A204.1 (cell line): ENCODE measurements around the gene TXLNG.
A peak's percentile ranks its signal among the peaks of the same experiment; 100 is the strongest.
"Not testable (repeated sequence)": the region's sequence is repeated elsewhere in the genome, so short reads cannot be mapped to it uniquely, and the experiment has no call there.

Experiments
- FAIRE-seq: peaks from 2 replicates; lab custom pipeline; 2012; peaks lifted over from hg19 to GRCh38; lab: Jason Lieb, UNC

TXLNG gene

DNA sequence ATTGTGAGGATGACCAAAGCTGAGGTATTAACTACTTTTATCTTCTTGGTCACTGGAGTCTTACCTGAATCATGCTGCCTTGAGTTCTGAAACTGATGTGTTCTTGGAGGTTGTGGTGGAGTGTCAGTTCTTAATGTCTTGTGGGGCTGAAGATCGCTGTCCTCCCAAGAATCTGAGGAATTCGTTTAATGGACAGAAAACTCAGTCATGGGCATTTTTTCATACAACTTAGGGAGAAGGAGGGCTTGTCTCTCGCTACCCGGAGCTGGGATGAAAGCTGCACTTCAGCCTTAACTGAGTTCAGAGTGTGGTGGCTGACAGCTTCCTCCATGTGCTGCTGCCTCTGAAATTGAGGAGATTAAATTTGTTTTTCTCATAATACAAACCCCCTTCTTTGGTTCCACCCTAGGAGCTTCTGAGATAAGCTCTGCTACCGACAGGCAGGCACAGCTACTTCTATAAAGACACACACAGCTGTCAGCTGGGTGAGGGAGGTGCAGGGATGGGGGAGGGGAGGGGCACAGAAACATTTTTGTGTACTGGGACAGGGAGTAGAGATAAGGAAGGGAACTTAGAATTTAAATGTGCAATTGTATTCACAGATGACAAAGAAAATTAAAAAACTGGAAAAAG lies 53.1 kb downstream of the TXLNG start:
- FAIRE-seq: no peak

DNA sequence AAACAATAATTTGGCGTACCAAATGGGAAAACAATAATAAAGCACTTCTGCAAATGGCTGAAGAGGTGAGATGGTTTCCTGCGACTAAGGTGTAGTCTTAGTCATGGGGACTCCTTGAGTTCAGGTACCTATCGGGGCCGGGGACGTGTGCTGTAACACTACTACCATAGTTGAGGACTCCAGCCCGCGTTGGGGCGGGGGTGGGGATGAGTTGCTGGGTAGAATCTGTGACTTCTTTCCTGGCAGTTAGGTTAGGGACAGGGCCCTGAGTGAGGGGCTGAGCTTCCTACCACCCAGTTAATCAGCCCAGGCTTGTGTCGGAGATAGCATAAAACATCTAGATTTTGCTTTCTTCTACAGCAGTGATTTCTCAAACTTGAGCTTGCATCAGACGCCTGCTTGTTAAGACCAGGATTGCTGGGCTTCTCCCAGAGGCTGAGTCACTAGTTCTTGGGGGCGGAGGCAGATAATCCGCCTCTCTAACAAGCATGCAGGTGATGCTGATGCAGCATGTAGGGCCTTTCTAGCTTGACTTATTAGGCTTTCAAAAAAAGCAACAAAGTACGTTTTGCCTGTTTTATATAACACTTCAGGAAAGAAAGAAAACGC lies 53.7 kb downstream of the TXLNG start:
- FAIRE-seq: no peak

DNA sequence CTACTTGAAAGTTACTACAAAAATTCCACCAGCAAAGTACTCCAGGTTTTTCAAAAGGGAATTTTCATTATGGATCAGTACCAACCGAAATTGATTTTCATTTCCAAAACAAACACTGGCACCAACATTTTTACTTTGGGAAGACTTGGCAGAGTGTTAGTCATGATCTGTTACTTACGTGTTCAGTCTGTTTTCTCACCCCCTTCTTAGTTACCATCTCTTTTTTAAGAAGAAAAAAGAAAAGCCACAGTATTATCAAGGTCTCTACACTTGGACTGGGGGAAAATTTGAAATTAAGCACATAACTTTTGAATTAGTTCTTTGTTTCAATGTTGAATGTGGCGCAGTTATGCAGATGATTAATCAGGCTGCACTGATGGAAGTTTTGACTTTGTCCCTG lies 56.4 kb downstream of the TXLNG start:
- no peak for FAIRE-seq

DNA sequence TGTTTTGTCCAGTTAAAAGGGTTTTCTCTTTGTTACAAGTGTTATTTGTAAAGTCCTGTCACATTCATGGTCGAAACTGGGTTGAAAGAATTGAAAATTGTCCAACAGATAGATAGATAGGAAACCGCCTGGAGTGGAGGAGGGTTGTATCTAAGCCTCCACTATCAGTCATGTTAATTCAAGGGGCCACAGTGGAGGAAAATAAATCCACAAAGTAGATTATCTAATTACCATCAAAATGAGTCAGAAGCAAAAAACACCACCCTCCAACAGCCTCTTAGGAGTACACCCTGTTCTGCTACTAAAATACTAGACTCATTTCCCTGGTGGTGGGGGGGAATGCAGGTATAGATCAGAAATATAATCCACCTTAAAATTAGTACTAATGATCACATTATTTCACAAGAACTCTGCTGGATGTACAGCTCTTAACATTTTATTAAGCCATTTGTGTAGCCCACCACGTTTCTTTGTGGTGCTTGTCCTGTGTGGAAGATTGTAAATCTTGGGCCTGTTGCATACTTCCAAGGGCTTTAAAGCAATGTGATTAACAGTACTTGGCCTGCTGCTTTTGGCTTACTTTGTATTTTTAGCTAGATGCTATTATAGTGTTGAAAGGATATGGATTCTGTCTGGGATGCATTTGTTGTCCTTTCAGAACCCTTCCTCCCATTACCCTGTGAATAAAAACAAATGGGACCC lies 57.1 kb downstream of the TXLNG start:
- no peak for FAIRE-seq

DNA sequence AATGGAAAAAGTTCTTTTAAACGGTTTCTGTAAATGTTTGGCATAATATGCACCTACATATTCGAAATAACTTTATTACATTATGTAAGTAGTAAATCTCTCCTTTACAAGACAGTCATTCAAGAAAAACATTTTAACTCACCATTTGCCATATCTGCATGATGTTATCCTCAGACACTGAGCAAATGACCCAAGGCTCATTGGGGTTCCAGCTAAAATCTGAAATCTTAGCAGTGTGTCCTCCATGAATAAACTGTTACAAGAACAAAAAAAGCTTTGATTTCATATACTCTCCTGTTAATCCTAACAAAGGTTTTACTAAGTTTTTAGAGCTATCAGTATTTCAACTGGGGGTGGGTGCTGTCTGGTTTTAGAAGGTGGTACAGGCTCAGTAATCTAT lies 59.4 kb downstream of the TXLNG start:
- no peak for FAIRE-seq

DNA sequence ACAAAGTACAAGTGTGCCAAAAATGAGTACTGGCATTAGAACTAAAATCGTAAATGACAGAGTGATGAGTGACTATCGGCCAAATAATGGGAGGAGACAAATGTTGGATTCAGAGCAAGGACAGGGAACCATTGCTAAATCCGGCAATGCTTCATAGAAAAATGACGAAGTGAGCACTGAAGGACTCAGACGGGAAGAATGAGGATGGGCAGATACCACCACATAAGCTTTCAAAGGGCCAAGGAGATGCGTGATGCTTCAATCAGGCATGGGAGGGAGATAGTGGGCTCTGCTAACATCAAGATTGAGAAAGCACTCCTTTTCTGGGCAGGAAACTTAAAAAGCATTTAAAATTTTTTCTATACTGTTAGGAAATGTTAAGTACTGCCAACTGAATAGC lies 62.3 kb downstream of the TXLNG start:
- FAIRE-seq: no peak

DNA sequence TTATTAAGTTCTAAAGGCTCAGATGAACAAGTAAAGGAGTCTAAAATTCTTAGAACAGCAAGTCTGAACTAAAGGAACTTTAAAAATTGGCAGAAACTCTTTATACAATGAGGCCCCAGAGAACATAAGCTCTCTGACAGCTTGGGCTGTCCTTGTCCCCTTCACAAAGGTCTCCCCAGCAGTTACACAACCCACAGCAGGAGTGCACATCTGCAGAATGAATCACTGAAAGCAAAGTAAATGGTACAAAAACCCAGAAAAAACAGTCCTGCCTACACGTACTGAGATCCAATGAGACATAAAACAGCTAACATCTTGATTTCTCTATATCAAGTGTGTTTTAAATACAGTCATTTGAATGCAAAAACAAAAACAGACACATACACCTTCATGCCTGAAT lies 65.2 kb downstream of the TXLNG start:
- no peak for FAIRE-seq

DNA sequence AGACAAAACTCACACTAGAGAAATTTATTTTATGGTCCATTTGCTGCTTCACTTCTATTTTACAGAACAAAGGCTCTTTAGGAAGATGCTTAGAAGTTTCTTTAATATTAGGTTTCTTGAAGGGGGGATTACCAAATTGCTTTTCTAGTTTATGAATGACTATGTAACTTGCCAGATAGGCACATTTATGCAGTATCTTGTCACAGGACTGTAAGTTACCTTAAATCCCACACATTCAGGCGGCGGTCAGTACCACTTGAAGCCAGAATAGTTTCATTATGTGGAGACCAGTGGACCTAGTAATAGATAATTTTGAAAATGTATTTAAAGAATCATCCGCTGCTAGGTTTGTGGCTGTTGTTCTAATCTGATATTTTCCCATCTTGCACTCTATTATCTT lies 65.6 kb downstream of the TXLNG start:
- no peak for FAIRE-seq

DNA sequence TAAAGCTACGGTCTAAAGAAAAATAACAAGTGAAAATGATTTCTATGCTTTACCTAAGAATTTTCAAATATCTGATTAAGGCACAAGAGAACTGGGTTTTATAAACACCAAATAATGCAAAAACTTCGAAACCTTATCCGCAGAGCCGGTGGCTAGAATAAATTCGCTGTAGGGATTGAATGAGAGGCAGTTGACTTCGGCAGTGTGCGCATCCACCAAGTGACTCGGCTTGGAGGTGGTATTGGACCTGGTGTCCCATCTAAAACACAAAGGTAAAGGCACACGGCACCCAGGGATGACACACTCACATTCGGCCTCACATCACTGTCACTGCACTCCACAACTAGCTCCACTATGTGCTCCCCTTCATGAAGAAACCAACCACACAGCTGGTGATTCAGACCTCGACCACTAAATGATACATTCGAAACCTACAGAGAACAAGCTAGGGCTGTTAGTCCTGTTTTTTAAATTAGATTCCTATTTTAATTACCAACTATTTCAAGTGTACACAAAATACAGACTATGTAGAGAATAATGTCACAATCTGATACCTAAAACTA lies 66.4 kb downstream of the TXLNG start:
- FAIRE-seq: no peak

DNA sequence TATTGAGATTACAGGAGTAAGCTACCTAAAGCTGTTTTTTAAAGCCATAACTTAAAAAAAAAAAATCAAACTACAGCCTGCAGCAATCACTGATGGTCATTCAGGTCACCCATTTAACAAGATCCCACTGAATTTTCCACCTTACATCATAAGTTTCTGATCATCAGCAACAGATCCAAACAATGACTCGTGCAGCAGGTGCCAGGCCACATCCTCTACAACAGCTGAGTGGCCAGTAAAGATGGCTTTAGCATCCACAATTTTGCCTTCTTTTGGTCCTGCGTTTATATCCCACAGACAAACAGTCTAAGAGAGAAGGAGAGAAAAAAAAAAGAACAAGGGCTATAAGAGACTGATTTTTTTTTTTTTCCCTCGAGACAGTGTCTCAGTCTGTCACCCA lies 67.3 kb downstream of the TXLNG start:
- no peak for FAIRE-seq

DNA sequence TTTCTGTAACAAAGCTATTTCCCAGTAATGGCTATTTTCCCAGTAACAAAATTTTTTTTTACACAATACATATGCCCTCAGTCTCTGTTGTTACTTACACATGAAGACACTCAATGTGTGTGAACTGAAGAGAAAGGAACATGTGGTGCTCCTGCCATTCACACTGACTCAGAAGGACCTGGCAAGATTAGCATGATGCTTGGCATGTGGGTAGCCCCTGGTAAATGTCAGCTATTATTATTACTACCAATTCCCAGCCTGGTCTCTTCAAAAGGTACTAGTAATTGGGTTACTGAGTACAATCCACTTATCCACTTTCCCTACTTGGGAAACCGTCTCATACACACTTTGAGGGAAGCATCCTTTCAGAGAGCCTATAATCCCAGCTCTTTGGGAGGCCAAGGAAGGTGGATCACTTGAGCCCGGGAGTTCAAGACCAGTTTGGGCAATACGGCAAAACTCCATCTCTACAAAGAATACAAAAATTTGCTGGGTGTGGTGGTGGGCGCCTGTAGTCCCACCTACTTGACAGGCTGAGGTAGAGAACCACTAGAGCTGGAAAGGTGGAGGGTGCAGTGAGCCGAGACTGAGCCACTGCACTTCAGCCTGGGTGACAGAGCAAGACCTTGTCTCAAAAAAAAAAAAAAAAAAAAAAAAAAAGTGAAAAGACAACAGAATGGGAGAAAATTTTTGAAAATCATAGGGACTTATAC lies 69.3 kb downstream of the TXLNG start:
- no peak for FAIRE-seq

DNA sequence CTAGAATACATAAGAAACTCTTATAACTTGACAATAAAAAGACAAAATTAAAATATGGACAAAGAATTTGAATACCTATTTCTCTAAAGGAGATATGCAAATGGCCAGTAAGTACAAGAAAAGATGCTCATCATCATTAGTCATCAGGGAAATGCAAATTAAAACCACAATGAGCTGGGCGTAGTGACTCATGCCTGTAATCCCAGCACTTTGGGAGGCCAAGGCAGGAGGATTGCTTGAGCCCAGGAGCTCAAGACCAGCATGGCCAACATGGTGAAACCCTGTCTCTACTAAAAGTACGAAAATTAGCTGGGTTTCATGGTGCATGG lies 69.8 kb downstream of the TXLNG start:
- not testable (repeated sequence) for FAIRE-seq

DNA sequence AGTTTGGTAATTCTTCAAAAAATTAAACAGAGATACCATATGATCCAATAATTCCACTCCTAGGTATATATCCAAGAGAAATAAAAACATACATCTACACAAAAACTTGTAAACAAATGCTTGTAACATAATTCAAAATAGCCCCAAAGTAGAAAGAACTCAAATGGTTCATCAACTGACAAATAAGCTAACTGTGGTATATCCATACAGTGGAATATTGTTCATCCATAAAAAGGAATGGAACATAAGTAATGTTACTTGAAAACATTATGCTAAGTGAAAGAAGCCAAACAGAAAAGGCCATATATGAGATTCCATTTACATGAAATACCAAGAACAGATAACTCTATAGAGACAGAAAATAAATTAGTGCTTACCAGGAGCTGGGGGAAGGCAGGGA lies 70.5 kb downstream of the TXLNG start:
- FAIRE-seq: no peak

DNA sequence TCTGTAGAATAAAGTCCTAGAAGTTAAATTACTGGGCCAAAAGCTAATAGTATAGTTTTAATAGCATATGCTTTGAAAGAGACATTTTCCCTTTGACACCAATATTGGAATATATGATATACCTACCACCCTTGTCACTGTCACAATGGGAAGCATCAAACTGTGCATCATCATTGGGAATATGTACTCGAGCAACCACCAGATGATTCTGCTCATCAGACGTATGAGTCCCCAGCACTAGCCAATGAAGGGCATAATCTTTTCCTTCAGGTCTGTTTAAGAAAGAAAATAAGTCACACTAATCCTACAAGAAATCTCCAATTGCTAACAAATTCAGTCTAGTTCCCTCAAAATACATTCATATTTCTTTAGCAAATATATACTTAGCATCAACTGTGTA lies 76.6 kb downstream of the TXLNG start:
- FAIRE-seq: no peak

DNA sequence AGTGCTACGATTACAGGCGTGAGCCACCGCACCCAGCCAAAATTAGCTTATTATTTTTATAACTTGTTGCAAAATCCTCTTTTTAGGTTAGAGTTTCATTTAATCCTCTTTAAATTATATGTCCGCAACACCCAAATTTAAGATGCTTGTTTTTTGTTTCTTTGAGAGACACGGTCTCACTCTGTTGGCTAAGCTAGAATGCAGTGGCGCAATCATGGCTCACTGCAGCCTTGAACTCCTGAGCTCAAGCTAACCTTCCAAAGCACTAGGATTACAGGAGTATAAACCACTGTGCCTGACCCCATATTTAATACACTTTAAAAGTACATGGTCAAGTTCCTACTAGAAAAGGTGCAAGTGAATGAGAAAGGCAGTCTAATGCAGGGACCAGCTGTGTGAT lies 81.7 kb downstream of the TXLNG start:
- FAIRE-seq: no peak

DNA sequence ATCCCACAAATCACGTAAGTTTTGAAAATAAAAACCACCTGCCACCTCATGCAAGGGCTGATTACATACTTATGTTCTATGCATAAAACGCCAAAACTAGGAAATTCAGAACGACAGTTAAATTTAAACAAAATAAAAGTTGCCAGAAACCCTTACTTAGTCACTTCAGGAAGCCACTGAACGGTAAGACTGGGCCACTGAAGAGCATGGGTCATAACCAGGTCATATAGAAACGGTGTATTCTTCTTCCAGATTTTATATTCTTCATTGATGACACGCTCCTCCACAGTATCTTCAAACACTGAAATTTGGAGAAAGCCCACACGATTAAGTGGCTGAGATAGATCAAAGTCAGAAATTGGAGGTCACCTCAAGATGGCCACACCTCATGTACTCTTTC lies 82.7 kb downstream of the TXLNG start:
- no peak for FAIRE-seq

DNA sequence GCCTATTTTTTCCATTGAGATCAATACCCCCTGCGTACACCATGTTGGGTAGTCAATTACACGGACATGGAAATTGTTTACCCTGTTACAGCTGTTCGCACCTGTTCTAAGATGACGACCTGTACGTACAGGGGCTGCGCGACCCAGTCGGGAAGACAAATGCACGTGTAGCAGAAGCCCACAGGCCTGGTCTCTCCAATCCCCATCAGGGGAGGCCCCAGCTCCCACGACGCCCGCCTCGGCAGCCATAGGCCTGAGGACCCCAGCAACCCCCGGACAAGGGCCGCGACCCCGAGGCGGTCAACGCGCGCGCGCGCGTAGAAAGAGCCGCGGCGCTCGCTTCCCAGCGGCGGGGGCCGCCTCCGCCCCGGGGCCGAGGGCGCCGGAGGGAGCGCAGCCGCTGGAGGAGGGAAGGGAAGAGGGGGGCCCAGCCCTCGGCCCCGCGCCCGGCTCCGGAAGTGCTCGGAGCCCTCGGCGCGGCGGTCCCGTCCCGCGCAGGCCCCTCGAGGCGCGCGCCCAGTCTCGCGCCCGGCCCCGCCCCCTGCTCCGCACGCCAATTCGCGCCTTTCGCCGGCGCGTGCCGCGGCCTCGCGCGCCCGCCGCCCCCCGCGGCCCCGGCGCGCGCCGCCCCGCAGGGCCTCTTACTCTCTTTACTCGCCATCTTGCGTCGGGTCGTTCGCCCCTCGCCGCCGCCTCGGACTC lies 83.3 kb downstream of the TXLNG start:
- FAIRE-seq: no peak

DNA sequence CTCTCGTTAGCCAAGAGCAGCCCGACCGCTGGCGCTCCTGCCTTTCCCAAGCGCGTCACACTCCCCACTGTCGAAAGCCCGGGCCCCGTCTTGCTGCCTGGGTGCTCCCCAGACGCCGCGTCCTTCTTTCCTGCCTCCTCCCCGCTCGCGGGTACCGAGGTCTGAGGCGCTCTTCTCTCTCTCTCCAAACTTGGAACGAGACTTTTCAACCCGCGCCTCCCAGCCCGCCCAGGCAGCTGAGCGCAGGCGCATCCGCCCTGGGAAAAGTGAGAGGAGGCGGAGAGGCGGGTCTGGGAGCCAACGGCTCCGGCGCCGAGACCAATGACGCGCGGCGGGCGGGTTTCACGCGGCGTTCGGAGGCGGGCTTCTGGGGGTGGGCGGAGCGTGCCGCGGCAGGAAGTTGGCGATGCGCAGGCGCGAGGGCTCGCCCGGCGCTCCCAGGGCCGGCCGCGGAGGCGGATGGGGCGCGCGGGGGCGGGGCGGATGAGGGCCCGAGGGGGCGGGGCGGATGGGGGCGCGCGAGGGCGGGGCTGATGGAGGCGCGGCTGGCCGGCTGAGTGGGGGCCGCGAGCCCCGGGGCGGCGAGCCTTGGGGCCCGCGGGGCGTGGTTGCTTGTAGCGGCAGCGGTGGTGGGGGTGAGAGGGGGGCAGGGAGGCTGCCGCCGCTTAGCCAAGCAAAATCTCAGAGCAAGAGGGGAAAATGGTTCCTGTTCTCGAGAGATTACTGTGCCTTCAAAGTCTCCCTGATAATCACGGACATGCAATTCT lies 84.0 kb downstream of the TXLNG start, which contains the start of gene RBBP7:
RBBP7 (minus strand) TSS at position 268 of the 767 bp plus-strand sequence. CDS start 309 bp downstream, outside the sequence.
- peak; percentile 54 for FAIRE-seq

DNA sequence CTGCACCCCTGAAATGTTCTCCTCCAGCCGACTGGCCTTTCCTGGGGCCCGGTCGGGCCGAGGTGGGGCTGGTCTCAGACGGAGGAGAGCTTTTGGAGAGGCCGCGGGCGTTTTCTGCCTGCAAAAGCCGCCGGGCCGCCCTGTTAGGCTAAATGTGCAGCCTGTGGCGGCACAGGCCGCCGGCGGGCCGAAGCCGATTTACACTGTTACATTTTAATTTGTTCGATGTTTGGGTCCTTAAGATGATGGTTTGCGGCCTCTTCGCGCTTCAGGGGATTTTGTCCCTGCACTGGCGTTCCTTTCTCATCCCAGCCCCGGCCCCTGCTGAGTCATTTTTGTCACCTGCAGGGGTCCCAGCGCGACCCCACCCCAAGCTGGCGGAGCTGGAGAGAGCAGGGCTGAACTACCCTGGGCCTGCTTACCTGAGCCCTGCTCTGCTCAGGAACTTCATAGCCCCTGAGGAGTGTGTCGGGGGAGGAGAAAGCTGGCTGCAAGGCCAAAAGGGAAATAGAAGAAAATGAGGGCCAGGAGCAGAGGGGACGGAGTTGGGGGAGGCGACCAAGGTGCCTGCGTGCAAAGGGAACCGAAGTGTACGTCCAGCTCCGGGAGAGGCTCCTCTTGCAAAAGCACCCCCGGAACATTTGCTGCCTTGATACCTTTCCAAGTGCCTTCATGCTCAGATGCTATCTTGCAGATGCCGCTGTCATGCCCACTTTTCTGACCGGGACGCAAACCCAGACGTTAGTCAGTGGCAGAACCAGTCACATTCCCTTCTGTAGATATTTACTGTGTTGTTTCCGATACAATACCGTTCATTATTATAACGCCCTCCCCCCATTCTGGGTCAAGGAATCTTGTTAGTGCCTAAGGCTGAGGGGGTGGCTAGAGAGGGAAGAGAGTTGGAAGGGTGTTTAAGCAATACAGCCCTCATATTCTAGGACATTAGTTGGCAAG lies 84.9 kb downstream of the TXLNG start:
- FAIRE-seq: no peak

DNA sequence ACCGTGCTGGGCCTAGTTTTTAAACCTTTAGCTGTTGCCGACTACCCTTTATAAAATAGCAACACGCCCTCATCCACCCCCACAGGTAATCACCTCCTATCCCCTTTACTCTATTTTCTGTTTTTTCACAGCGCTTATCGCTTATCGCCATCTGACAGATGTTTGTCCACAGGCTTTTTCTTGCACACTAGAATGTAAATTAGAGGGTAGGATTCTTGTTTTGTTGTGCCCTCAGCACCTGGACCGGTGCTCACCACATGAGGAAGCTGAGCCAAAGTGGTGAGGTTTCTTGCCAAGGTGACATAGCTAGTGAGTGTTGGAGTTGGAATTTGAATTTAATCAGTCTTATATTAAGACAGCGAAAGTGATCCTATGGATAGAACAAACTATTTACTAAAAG lies 86.8 kb downstream of the TXLNG start:
- no peak for FAIRE-seq
